Activated CD4-positive, alpha-beta T cell treated with anti-CD3 and anti-CD28 coated beads, Interleukin-2, amount 50 U/mL, for 4 hours (primary cell): Measurements from ENCODE around the gene HMGXB4.
A peak's percentile ranks its signal among the peaks of the same experiment; 100 is the strongest.

Source experiments
- DNase-seq, 2 experiments: peaks; one replicate each; pipeline ENCODE4 v3.0.0-alpha.2; 2020

Gene HMGXB4

DNA sequence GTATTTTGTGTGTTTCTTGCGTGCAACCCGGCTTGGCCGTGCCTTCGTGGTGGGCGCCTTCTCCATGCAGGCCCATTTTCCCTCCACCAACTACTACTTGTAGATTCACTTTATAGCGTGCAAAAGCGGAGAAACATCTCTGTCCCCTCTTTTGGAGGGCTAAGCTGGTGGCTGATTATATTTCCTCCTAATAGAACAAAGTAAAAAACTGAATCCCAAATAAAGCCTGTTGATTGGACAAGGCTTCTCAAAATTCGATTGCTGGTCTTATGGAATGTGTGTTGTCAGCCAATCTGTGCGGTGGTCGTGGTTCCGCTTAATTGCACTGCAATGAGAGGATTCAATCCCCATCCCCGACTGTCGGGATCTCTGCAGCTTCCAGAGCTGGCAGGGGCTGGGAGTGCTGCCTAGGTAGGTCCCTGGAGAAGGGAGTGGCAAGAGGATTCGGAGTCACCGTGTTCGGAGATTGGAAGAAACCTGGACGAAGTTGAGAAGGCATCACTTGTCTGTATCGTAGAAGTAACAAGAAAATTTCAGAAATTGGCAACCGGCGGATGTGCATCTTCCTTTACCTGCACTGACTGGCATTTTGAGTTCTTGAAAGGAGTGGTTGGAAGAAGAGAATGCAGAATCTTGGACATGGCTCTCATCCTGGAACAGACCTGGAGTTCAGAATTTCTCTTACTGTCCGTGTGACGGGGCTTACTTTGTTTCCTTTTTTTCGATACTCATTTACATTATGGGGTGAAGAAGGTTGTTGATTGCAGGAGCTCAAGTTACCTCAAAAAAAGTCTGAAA is 1.1 kb downstream of the HMGXB4 start:
- no peak for DNase-seq

GRCh38 chr22:35264986-35265385 is 7.7 kb downstream of the HMGXB4 start:
- no peak for DNase-seq

- no peak for DNase-seq
These were observed 9.0 kb downstream of the HMGXB4 start for GRCh38 chr22:35266277-35266676.

- DNase-seq = no peak
These were observed 12.3 kb downstream of the HMGXB4 start for GRCh38 chr22:35269630-35270029.

DNA sequence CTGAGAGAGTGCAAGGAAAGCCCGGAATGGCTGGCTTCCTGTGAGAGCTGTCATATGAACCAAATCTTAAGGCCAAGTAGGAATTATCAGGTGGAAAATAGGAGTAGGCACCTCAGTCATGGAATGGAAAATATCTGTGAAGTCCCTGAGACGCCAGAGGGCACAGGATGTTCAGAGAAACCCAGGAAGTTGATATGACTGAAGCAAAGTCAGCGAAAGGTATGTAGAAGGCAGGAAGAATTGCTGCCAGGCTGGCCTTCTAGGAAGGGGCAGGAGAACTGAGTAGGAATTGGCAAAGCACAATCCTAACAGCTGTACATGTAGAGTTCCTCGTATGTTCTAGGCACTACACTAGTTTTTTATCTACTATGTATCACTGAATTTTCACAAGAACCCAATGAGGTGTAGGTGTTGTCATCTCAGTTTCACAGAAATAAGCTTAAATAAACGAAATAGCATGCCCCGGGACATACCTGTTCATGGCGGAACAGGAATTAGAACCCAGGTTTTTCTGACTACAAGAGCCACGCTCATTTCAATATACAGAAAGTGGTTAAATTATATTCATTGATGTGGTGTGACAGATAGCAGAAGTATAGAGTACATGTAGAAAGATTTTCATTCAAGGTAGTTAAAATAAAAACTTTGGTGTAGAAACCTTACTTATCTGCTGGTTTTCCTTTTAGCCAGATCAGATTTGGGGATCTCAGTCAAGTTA is 17.0 kb downstream of the HMGXB4 start:
- no peak for DNase-seq

- no peak for DNase-seq
These were observed 18.3 kb downstream of the HMGXB4 start for GRCh38 chr22:35275580-35275979.

GRCh38 chr22:35276019-35276418 is 18.7 kb downstream of the HMGXB4 start:
- DNase-seq = no peak

DNA sequence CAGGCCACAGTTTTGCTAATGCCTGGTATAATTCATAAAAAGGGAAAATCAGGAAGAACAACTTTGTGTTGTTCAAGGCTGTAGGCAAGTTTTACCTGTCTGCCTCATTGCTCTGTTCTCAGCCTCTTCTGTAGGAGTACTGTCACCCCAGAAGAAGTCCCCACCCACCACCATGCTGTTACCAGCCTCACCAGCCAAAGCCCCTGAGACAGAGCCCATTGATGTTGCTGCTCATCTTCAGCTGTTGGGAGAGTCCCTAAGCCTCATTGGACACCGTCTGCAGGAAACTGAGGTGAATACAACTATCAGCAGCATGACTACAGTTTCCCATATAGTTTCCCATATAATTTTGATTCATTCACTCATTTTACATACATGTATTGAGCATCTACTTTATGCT is 30.8 kb downstream of the HMGXB4 start:
- no peak for DNase-seq

- no peak for DNase-seq
These were observed 35.5 kb downstream of the HMGXB4 start for GRCh38 chr22:35292786-35293185.

GRCh38 chr22:35296051-35296450 is 38.8 kb downstream of the HMGXB4 start:
- DNase-seq = no peak

DNA sequence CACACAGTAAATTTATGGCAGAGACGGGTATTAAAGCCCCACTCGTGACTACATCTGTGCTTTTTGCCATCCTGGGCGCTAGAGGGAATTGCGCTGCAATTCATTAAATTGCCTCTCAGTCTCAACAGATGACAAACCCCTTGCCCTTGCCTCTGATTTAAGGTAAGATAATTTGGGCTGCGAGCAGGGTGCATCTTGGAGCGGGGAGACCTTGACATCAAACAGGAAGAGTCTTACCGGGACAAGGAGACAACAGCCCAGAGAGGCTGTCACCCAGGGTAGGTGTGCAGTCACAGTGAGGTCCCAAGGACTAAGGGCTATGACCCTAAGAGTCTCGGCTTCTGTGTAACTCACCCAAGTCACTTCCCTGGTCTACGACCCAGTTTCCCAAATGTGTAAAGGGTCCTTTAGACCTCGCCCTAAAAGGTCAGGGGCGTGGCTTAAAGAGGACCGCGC is 42.0 kb downstream of the HMGXB4 start:
- peak; percentile 23 to 35 for DNase-seq

GRCh38 chr22:35299673-35300499 is 42.6 kb downstream of the HMGXB4 start, which contains the start of gene TOM1:
Gene TOM1 (plus strand): TSS chr22:35299894. CDS start chr22:35299929, 35 bp downstream.
- peak; percentile 97 for DNase-seq

DNA sequence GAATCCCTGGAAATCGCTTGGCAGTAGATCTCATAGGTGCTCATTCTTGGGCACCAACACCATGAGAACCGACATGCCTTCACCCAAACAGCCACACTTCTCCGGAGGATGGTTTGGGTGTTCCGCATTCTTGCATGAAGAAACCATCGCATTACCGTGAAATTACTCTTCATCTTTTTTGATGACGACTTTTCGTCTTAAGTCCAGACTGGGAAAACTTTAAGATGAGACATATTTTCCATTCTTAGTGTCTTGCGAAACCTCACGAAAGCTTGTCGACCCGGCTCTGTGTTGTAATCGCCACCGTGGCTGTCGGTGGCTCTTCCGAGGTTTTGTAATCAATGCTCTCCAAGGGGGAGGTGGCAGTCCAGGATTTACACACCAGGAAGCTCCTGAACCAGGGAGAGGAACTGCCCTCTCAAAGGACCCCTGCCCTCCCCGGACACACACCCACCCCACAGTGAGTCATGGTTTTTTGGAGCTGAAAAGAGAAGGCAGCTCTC is 44.1 kb downstream of the HMGXB4 start:
- no peak for DNase-seq

DNA sequence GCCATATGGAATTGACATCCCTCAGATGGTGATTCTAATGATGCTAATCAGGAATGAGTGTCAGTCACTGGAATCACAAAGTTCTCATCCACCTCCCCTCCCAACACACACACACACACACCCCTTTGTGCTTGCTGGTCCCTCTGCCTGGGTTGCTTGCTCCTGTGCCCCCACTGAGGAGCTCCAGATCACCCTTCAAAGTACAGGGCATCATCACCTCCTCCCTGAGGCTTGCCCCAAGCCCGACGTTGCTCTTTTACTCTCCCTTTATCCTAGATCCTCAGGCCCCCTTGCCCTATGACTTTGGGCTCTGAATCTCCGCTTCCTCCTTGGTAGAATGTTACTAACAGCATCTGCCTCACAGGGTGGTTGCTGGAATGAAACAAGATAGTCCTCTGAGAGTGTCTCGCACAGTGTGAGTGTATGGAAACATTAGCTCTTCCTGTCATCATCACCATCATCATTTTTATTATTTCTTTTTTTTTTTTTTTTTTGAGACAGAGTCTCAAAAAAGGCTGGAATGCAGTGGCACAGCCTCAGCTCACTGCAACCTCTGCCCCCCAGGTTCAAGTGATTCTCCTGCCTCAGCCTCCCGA is 45.8 kb downstream of the HMGXB4 start:
- no peak for DNase-seq

DNA sequence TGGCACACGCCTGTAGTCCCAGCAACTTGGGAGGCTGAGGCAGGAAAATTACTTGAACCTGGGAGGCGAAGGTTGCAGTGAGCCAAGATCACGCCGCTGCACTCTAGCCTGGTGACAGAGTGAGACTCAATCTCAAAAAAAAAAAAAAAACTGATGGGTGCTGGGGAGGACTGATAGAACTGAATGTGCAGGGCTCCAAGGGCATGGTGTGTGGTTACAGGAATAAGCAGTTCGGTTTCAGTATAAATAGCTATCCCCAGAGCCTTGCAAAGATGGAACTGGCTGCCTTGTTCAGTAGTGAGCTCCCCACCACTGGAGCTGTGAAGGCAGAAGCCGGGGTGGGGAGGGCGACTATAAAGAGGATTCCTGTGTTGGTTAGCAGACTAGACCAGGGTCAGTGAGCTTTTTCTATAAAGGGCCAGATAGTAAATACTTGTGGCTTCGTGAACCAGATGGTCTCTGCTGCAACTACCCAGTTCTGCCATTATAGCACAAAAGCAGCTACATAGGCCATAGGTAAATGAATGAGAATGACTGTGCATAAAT is 48.3 kb downstream of the HMGXB4 start:
- DNase-seq = no peak

DNA sequence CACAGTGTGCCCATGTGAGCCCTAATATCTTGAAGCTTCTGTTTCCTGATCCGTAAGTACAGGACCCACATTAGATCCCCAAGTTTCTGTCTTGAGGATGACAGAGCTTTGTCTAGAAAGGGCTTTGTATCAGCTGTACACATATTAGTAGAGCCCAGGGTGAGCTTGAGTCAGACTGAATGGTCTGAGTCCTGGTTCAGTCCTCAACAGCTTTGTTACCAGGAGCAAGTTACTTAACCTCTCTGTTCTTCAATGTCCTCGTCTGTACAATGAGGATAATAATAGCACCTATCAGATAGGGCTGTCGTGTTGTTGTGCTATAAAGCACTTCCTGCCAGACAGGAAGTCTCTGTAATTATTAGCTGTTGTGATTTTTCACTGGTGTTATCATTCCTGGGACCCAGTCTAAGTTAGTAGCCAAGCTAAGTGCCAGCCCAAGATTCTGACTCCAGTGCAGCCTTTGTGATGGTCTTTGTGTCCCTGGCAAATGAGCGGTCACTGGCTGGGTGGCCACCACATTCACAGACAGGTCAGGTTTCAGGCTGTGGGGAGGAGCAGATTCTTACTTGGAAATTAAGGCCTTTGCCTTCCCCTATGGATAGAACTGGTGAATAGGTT is 49.2 kb downstream of the HMGXB4 start:
- no peak for DNase-seq

- no peak for DNase-seq
These were observed 50.1 kb downstream of the HMGXB4 start for GRCh38 chr22:35307372-35307771.

GRCh38 chr22:35307892-35308291 is 50.6 kb downstream of the HMGXB4 start:
- DNase-seq = no peak

GRCh38 chr22:35308480-35309021 is 51.3 kb downstream of the HMGXB4 start:
- DNase-seq = no peak

GRCh38 chr22:35310556-35311550 is 53.6 kb downstream of the HMGXB4 start:
- no peak for DNase-seq
